ENCODE data around the gene NEK10. TPM values are rescaled to one million over a fixed set of nuclear protein-coding genes. Genes with fewer than 3 reads are reported as not detected.

NEK10 gene
- total and polyA plus RNA-seq, 2 of the 13 experiments (the other 11 are each of a cell fraction or from before 2014, with no cell fraction given): 2.8 to 14.2 TPM

GRCh38 chr3:27079427-27080257 is 289.5 kb downstream of the NEK10 start (continued):
- no peak for TF ChIP-seq TSC22D2 (CRISPR knock-in tag; IDR thresholded peaks at IDR 0.05; ENCODE audit: borderline replicate concordance)

DNA sequence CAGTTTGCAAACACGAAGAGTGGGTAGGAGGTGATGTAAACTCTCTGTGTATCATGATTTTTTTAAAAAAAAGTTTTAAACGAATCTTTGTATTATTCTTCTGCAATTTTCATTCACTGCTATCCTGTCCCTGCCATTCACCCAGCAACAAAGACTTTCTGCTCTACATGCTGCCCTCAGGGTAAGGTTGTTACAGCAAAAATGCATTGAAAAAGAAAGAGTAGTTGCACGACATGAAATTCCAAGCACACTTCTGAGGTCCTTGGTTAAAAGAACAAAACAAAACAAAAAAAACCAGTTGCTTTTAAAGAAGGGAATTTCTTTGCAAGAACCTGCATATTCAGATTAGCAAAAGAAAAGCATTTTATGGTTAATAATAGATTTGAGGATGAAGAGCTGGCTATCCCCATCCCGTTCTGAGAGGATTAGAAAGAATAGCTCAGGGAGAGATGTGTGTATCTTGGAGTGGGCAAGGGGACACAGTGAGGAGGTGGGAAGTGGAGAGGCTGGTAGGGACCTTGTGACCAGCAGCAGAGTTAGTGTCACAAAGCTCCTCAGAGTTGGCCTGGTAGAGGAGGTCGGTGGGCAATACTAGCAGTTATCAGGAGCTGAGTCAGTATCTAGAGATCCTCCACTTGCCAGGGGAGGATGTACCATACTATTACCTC is 290.8 kb downstream of the NEK10 start:
- in situ Hi-C loops (cut with HindIII; ENCODE audit: extremely low pct_ligation_motif_present, low pct_unique_long_range_greater_than_20kb): no loop called here
- intact Hi-C loops (cut with micrococcal nuclease; ENCODE audit: unreplicated experiment): no loop called here

GRCh38 chr3:27076815-27077630 is 292.2 kb downstream of the NEK10 start:
- WGBS (ENCODE audit: low lambda C conversion rate): 23% methylated on average over 5 of the region's 6 CpGs
- DNase-seq (ENCODE audit: low spot score) (no peak), FAIRE-seq (no peak), ATAC-seq (no peak)
- CTCF ChIA-PET (ENCODE audit: low intra/inter-chr PET ratio, low total read pairs): no interaction called here
- Histone ChIP-seq H3K4me1 (ENCODE audit: insufficient read depth, low read length) (peaks cover 16% of the 10 kb centered on the region), H3K36me3 (replicated peaks in 1 of 2; ENCODE audit: control insufficient read depth in 1 of 2, insufficient read depth in 2 of 2, low read length in 2 of 2) (no peaks in the 10 kb centered on the region), H3K27ac (ENCODE audit: extremely low read length, insufficient read depth, low read length) (no peak overlapping the region), H2AFZ (ENCODE audit: low read length) (no peak overlapping the region), H3K27me3 (ENCODE audit: control insufficient read depth in 1 of 2, insufficient read depth in 2 of 2, low read length in 2 of 2) (peaks cover 0 to 4% of the 10 kb centered on the region in 2 experiments; a peak in 1 of 5 replicates), H4K20me1 (ENCODE audit: insufficient read depth, low read length) (no peaks in the 10 kb centered on the region), H3K4me2 (ENCODE audit: low read depth, low read length) (no peak overlapping the region), H3K79me2 (ENCODE audit: insufficient read depth, low read length) (no peaks in the 10 kb centered on the region), H3K4me3 (replicated peaks in 1 of 3; ENCODE audit: insufficient read depth in 1 of 3, low read depth in 2 of 3, low read length in 3 of 3) (no peak overlapping the region), H3K9ac (ENCODE audit: insufficient read depth, low read depth, low read length) (no peak overlapping the region), H3K9me3 (ENCODE audit: low read length) (no peaks in the 10 kb centered on the region)
- POLR2A ChIA-PET: no interaction called here
- in situ Hi-C loops (cut with HindIII; ENCODE audit: extremely low pct_ligation_motif_present, low pct_unique_long_range_greater_than_20kb) (no loop called here), intact Hi-C loops (cut with micrococcal nuclease; ENCODE audit: unreplicated experiment) (no loop called here)
- no TSS peak for BruUV-seq (replicated peaks)
- no peak for TF ChIP-seq ZMAT5 (CRISPR knock-in tag; IDR thresholded peaks at IDR 0.05; ENCODE audit: borderline replicate concordance, low read depth)
- TF ChIP-seq ZBTB20 (CRISPR knock-in tag; IDR thresholded peaks at IDR 0.05; ENCODE audit: borderline replicate concordance, low read depth): no peak
- TF ChIP-seq YY1 (IDR thresholded peaks at IDR 0.05; ENCODE audit: insufficient read depth, insufficient replicate concordance, low read depth, low read length): no peak
- no peak for TF ChIP-seq TBP (CRISPR knock-in tag; IDR thresholded peaks at IDR 0.05)
- no peak for TF ChIP-seq ZSCAN31 (CRISPR knock-in tag; IDR thresholded peaks at IDR 0.05; ENCODE audit: low read depth)
- TF ChIP-seq MAFK (conservative IDR thresholded peaks at IDR 0.05 in 1 of 2, IDR thresholded peaks at IDR 0.05 in 1 of 2; ENCODE audit: low read length in 2 of 2): no peak
- TF ChIP-seq ZNF839 (CRISPR knock-in tag; IDR thresholded peaks at IDR 0.05; ENCODE audit: borderline replicate concordance): no peak
- TF ChIP-seq SNAI1 (CRISPR knock-in tag; IDR thresholded peaks at IDR 0.05; ENCODE audit: borderline replicate concordance): no peak
- TF ChIP-seq ZNF709 (CRISPR knock-in tag; IDR thresholded peaks at IDR 0.05): no peak
- no peak for TF ChIP-seq TP53 (CRISPR knock-in tag; conservative IDR thresholded peaks at IDR 0.05)
- TF ChIP-seq ZNF546 (CRISPR knock-in tag; conservative IDR thresholded peaks at IDR 0.05): no peak
- no peak for TF ChIP-seq TEAD3 (CRISPR knock-in tag; optimal IDR thresholded peaks at IDR 0.05; ENCODE audit: borderline replicate concordance)

More for the DNA sequence above, 290.8 kb downstream of the NEK10 start:
- Histone ChIP-seq H3K27me3 (ENCODE audit: control insufficient read depth in 1 of 2, insufficient read depth in 2 of 2, low read length in 2 of 2) (no peaks in the 10 kb centered on the region), H3K4me1 (ENCODE audit: insufficient read depth, low read length) (peaks cover 11% of the 10 kb centered on the region), H3K36me3 (replicated peaks in 1 of 2; ENCODE audit: control insufficient read depth in 1 of 2, insufficient read depth in 2 of 2, low read length in 2 of 2) (no peaks in the 10 kb centered on the region), H3K9ac (ENCODE audit: insufficient read depth, low read depth, low read length) (no peak overlapping the region), H2AFZ (ENCODE audit: low read length) (no peak overlapping the region), H3K4me2 (ENCODE audit: low read depth, low read length) (no peak overlapping the region), H3K27ac (ENCODE audit: extremely low read length, insufficient read depth, low read length) (no peak overlapping the region), H3K79me2 (ENCODE audit: insufficient read depth, low read length) (no peaks in the 10 kb centered on the region), H3K9me3 (ENCODE audit: low read length) (no peaks in the 10 kb centered on the region), H4K20me1 (ENCODE audit: insufficient read depth, low read length) (no peaks in the 10 kb centered on the region), H3K4me3 (replicated peaks in 1 of 3; ENCODE audit: insufficient read depth in 1 of 3, low read depth in 2 of 3, low read length in 3 of 3) (no peak overlapping the region)
- ATAC-seq: no peak
- ChIA-PET POLR2A (interaction anchor here (0.6 kb wide), 1 partner anchor 1180 kb away, joined by 5 read pairs; no protein-coding TSS in a partner anchor), CTCF (ENCODE audit: low intra/inter-chr PET ratio, low total read pairs) (no interaction called here)
- TF ChIP-seq NRL (CRISPR knock-in tag; IDR thresholded peaks at IDR 0.05; ENCODE audit: borderline replicate concordance): no peak
- BruUV-seq (replicated peaks): no TSS peak
- WGBS (ENCODE audit: low lambda C conversion rate): under 1% methylated on average over 5 of the region's 5 CpGs
- DNase-seq (ENCODE audit: low spot score): no peak
- FAIRE-seq: no peak

All from HepG2 (cell line).